ENCODE results near the gene DCTN2.

DNA sequence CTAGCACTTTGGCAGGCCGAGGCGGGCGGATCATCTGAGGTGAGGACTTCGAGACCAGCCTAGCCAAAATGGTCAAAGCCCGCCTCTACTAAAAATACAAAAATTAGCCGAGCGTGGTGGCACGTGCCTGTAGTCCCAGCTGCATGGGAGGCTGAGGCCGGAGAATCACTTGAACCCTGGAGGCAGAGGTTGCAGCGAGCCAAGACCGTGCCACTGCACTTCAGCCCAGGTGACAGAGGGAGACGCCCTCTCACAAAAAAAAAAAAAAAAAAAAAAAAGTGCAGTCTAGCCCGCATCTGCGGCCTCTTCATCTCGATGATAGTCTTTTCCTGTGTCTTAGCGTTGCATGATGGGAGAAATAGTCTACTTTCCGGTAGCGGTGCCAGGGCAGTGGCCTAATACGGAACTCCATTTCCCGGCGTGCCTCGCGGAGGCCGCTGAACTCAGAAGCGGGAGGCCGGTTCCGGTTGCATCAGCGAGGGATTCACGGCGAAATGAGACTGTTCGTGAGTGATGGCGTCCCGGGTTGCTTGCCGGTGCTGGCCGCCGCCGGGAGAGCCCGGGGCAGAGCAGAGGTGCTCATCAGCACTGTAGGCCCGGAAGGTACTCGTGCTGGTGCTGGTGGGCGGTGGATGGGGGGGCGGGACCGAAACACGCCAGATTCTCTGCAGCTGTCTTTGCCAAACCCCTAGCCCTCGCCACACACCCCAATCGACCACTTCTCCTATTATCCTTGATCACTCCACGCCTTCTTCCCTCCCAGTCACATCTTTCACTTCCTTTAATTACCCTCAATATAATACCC is 59.2 kb downstream of the DCTN2 start, which contains the start of gene MARS1:
- TF ChIP-seq POLR2A (IDR thresholded peaks at IDR 0.05; ENCODE audit: low read length) (peak; percentile 93), GATA1 (IDR thresholded peaks at IDR 0.05; ENCODE audit: low read depth, low read length) (no peak)

Data from erythroblast (primary cell).